Eye (tissue), 1 donor: Measurements from ENCODE around the gene HES4.
"Not testable (repeated sequence)": the region's sequence is repeated elsewhere in the genome, so short reads cannot be mapped to it uniquely, and the experiment has no call there.

Experiments
- DNase-seq: peaks from one replicate; pipeline ENCODE4 v3.0.0-alpha.2; 2015

The HES4 gene

DNA sequence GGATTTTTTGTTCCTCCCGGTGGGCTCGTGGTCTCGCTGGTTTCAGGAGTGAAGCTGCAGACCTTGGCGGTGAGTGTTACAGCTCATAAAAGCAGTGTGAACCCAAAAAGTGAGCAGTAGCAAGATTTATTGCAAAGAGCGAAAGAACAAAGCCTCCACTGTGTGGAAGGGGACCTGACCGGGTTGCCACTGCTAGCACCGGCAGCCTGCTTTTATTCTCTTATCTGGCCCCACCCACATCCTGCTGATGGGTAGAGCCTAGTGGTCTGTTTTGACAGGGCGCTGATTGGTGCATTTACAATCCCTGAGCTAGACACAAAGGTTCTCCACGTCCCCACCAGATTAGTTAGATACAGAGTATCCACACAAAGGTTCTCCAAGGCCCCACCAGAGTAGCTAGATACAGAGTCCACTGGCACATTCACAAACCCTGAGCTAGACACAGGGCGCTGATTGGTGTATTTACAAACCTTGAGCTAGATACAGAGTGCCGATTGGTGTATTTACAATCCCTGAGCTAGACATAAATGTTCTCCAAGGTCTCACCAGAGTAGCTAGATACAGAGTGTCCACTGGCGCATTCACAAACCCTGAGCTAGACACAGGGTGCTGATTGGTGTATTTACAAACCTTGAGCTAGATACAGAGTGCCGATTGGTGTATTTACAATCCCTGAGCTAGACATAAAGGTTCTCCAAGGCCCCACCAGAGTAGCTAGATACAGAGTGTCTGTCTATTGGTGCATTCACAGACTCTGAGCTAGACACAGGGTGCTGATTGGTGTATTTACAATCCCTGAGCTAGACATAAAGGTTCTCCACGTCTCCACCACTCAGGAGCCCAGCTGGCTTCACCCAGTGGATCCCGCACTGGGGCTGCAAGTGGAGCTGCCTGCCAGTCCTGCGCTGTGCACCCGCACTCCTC lies 17.8 kb upstream of the HES4 start:
- DNase-seq, result not testable (repeated sequence)

DNA sequence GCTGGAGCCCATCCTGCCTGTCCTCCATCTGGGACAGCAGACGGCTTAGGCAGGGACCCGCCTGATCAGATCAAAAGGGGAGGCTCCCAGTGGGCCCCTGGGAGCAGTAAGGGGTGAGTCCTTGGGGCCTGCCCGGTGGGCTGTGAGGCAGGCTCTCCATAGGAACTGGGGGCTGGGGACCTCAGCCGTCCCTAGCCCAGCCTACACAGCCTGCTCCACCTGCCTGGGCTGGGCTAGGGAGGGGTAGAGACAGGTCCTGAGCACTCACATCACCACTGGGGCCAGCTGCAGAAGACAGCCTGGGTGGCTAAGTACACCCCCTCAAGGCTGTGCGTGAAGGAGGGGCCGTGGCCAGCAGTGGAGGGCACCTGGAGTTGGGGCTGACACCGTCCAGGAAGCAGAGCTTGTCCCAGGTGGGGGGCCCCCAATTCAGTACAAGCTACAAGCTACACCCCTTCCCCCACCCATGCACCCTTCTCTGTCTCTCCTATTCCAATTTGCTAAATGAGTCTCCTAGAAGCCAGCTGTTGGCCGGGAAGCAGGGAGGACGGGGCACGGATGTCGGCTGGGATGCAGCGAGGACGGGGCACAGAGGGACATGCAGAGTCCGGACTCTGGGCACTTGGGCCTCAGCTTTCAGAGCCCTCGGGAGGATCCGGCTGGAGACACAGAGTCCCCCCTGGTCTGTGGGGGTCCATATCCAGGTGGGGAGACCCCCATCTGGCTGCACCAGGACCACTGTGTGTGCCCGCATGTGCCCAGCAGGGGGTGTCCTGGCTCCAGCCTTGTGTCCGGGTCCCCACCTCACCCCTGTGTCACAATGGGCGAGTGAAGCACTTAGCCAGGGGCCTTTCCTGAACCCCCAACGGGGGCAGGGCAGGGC lies 15.1 kb upstream of the HES4 start:
- DNase-seq, result no peak

DNA sequence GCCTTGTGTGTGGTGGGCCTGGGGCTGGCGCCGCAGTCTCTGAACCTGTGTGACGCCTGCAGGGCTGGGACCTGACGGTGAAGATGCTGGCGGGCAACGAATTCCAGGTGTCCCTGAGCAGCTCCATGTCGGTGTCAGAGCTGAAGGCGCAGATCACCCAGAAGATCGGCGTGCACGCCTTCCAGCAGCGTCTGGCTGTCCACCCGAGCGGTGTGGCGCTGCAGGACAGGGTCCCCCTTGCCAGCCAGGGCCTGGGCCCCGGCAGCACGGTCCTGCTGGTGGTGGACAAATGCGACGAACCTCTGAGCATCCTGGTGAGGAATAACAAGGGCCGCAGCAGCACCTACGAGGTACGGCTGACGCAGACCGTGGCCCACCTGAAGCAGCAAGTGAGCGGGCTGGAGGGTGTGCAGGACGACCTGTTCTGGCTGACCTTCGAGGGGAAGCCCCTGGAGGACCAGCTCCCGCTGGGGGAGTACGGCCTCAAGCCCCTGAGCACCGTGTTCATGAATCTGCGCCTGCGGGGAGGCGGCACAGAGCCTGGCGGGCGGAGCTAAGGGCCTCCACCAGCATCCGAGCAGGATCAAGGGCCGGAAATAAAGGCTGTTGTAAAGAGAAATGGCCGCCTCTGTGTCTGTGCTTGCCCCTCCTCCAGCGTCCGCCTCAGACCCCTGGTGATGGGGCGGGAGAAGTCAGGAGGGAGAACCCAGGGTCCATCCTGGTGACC lies 14.2 kb upstream of the HES4 start:
- no peak for DNase-seq

DNA sequence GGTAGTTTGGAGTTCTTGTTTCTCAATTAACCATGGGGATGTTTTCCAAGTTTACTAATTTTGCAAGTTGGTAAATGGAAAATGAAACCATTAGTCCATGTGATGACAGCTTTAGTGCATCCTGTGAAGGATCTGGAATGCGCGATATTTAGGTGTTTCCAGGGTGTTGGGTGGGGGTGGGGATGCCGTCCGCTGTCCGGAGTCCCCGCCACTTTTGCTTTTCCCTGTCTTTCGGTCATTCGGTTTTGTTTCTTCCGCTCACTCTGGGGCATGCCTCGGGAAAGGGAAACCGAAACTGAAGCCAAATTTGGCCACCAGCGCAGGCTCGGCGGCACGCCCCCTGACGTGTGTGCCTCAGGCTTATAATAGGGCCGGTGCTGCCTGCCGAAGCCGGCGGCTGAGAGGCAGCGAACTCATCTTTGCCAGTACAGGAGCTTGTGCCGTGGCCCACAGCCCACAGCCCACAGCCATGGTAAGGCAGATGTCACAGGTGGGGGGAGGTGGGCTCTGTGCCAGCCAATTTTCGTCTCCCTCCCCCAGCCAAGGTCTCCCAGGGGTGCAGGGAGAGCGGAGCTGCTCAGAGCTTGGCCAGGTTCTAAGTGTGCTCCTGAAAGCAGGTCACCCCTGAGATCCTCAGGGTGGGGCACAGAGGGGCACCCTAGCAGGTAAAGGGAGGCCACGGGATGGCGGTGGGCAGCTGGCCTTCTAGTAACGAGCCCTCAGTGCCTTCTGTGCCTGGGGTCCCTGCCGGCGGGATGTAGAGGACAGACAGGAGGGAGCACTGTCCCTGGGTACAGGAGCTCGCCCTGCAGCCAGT lies 13.4 kb upstream of the HES4 start, which contains the start of gene ISG15:
ISG15 (plus strand) TSS at position 393 of the 817 bp plus-strand sequence; CDS start at position 470, 77 bp downstream.
- peak; percentile 86 for DNase-seq

DNA sequence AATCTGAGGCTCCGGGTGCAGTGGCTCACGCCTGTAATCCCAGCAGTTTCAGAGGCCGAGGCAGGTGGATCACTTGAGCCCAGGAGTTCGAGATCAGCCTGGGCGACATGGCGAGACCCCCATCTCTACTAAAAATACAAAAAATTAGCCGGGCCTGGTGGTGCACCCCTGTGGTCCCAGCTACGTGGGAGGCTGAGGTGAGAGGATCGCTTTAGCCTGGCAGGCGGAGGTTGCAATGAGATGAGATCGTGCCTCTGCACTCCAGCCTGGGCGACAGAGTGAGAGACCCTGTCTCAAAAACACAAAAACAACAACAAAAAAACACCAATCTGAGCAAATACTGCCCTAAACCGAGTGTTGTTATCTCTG lies 12.8 kb upstream of the HES4 start:
- not testable (repeated sequence) for DNase-seq

DNA sequence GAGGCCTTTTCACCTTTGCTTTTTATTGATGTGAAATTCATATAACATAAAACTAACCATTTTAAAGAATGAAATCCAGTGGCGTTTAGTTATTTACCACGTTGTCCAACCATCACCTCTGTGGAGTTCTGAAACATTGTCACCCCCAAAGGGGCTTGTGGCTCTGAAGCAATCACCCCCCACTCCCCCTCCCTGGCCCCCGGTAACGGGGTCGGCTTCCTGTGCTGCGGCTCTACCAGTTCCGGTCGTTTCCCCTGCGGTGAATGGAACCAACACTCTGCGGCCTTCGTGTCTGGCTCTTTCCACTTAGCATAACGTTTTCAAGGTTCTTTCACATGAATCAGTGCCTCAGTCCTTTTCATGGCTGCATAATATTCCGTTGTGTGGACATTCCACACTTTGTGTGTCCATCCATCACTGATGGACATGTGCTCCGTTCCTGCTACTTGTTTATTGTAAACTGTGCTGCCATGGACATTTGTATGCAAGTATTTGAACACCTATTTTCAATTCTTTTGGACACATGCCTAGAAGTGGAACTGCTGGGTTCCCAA lies 11.6 kb upstream of the HES4 start:
- no peak for DNase-seq

DNA sequence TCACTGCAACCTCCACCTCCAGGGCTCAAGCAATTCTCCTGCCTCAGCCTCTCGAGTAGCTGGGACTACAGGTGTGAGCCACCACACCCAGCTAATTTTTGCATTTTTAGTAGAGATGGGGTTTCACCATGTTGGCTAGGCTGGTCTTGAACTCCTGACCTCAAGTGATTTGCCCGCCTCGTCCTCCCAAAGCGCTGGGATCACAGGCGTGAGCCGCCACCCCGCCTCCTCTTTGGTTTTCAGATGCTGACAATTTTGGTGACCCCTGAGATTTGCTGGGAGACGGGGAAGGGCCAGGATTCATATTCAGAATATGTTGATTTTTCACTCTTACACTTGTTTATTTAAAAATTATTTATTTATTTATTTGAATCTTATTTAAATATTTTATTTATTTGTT lies 10.2 kb upstream of the HES4 start:
- not testable (repeated sequence) for DNase-seq

DNA sequence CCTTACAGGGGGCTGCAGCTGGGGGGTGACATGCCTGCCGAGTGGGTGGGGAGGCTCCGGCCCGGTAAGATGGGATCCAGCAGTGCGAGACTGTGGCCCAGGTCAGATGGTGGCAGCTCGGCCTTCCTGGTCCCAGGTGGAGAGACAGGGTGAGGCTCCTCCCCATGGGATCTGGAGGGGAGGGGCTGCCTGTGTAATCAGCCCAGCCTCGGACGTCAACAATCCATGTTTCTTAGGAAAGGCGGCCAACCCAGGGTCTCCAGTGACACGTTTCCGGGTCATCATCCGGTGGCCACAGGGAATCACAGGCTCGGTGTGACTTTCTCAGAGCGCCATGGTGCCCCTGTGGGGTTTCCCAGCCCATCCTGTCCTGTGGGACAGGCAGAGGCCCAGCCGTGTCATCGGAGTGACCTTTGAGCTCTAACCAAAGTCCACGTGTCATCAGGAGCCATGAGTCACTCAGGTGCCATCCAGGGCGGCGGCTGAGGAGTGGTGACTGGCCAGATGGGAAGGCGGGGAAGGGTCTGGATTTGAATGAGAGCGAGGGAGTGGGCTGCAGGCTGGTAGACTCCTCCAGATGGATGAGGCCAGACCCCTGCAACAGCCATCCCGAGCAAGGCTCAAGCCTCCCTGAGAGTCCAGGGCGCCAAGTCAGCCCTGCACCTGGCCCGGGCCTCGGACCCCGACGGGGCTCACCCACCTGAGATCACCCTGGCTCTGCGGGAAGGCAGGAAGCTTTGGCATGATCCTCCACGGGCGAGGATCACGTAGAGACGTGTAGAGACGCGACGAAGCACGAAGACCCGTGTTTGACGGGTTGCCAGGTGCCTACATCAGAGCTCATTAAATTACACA lies 6.6 kb upstream of the HES4 start:
- no peak for DNase-seq

DNA sequence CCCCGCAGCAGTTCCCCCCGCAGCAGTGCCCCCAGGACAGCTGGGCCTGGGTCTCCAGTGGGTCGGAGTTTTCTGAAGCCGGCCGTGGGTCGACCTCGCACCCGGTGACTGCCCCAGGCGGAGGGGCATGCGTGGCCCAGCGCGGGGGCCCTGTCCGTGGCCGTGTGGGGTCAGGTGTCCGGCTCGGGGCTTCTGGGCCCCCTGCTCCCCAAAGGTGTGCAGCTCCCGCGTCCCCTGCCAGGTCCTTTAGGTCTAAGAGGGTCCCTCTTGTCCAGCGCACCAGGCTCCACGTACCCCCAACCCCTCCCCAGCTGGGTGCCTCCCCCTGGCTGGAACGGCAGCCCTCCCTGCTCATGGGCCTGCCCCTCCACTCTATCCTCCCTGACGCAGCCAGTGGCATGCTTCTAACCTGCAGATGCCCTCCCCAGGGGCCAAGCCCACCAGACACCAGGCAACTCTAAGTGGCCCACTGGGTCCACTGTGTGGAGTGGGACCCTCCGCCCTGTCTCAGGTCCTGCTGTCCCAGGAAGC lies 5.9 kb upstream of the HES4 start:
- no peak for DNase-seq

DNA sequence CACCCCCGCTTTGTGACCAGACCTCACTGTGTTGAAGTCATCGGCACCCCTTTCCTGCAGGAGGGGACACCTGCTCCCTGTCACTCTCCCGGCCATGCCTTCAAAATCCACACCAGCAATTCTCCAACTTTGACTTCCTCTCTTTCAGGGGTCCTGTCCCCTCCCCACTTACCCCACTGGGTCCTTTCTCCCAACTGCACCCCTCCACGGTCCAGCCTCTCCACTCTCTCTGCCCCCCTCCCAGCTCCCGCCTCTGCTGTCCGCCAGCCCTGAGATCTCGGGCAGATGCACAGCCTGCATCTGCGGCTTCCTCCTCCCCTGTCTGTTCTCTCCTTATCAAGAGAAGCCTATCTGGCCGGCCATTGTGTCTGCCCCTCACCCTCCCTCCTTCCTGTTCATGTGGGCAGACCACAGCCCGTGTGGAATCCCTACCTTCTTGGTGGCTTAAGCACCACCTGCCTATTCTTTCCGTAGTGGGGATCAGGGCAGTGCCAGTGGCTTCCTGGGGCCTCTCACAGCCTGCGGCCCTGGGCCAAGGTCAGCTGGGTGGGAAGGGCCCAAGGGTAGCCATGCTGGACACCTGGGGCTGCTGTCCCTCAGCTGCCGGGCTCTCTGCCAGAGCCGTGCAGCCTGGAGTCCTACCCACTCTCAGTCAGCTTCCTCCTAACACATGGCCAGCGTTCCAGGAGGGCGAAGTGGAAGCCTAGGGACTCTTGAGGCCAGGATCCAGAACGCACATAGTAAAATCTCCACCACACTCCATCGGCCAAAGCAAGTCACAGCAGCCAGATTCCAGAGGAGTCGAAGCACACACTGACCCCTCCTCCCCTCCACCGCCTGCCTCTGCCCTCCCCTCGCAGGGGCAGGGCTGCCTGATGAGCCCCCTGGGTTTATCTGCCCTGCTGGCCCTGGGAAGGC lies 5.1 kb upstream of the HES4 start:
- peak; percentile 71 for DNase-seq

DNA sequence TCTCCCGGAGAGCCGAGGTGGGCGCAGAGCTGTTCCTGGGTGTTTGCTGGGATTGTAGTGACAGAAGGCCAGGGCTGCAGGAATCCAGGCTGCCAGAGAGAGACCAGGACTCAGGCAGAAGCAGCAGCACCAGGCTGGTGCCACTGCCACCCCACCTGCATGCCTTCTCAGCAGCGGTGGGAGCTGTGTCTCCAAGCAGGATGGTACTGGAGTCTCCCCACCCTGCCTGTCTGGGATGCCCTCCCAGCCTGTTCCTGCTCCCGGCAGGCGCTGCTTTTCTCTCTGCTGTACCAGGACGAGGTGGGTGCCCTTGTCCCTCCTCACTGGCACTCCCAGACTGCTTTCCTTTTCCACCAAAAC lies 4.5 kb upstream of the HES4 start:
- no peak for DNase-seq

DNA sequence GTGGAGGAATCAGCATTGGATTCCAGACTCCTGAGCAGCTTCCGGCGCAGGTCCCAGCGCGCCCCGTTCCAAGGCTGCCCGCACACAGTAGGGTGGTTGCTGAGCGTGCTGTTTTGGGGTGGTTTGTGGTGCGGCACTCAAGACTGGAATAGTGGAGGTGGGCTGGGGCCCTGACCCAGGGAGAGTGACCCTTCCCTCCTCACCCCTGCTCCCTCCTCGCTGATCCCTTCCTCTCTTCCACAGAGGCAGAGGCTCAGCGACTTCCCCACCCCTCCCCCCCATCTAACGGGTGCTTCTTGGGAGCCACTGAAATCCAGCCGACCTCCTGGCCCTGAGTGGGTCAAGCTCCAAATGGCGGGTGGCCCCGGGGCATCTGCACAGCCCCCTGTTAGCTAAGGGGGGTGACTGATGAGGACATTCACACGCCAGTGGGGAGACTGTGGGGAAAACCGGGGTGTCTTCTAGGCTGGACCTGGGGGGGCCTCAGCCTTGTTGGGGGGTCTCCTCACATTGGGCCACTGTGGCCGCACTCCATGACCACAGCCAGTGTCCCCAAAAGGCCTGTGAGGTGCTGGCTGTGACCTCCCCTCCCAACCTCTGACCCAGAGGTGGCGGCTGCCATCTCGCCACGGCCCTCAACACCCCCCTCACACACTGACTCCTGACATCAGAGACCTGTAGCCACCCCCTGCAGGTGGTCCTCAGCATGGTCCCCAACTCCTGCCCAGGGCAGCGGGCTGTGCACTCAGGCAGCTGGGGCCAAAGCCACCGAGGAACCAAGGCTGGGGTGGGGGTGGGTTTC lies 3.9 kb upstream of the HES4 start:
- no peak for DNase-seq

DNA sequence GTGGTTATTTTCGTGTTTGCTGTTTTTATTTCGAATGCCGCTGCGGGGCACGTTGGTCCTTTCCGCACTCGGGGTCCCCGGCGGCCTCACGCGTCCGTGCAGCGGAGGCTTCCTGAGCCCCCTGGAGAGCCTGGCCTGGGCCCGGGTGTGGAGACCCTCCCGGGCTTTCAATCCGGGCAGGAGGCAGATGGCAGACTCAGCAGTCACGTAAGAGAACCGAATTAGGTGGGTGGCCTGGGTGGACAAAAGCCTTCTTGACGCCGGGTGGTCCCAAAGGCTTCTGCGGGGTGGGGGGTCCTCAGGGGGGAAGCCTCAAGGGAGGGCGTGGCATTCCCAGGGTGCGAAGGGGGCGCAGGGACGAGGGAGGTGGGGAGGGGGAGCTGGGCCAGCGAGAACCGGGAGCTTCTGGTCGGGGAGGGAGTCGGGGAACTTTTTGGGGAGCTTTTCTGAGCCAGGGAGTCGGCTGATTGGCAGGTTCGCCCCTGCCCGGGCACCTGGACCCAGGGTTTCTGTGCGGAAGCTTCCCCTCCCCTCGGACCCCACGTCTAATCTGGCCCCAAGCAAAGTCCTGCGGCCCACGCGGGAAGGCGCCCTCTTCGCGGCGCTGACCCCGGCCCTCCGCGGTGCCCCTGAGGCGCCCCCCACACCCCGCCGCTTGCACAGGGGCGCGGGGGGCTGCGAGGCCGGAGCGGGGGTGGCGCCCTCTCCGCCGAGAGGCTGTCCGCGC lies 1.3 kb upstream of the HES4 start:
- peak; percentile 83 for DNase-seq

DNA sequence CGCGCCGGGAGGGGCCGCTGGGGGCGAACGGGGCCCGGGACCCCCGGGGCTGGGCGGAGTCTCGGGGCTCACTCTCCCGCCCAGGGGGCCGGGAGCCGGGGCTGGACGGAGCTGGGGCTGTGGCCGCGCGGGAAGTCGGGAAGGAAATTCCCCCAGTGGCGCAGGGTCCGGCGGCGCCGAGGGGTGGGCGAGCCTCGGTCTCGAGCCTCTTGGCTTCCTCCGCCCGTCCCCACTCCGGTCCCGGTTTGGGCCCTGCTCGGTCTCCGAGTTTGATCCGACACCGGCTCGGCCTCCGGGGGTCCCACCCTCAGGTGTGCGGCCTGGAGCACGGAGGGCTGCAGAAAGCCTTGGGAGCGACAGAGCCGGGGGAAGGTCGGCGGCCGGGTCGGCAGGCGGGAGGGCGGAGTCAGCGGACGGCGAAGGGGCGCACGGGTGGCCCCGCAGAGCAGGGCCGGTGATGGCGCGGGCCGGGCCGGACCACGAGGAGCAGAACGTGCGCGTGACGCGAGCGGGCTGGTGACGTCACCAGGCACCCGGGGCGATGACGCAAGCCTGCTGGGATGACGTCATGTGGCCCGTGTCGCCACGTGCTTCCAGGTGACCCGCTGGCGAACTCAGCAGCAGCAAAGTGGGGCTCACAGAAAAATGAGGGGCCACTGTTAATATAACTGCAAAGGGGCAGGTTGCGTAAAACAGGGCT lies 610 bp upstream of the HES4 start:
- DNase-seq, result peak; percentile 95

DNA sequence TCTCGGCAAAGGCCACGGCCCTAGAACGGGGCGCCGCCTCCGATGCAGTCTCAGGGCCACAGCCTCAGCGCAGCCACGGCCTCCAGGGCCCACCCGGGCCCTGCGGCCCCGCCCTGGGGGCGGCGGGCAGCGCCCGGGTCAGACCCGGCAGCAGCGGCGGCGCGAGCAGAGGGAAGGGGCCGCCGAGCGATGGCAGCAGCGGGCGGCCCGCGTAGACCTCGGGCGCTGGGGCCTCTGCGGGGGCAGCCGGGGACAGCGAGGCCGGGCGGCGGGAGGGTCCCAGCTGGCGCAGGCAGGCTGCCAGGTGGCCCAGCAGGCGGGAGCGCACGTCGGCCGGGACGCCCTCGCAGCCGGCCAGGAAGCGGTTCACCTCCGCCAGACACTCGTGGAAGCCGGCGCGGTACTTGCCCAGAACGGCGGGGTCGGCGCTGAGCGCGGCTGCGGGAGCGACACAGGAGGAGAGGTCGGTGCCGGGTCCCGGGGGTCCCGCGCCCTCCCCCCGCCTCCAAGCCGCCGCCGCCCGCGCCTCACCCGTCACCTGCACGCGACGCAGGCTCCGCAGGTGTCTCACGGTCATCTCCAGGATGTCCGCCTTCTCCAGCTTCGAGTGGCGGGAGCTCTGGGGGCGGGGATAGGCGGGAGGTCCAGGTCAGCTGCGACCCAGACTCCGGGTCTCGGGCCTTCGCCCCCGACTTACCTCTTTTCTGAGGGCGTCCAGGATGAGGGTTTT lies 737 bp downstream of the HES4 start:
- peak; percentile 76 for DNase-seq

DNA sequence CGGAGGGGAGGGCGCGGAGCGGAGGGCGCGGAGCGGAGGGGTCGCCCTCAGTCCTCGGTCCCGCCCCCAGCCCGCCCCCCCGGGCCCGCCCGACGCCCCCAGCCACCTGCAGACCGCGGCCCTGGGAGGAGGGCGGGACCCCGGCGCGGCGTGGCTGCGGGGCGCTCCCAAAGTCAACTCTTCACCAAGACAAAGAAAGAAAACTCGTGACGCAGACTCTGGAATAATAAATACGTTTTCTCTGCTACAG lies 1.2 kb downstream of the HES4 start:
- DNase-seq, result peak; percentile 74
